HepG2 (cell line): ENCODE measurements around the gene MTTP.

ENCODE experiments used
- ARNTL ChIP-seq: sonication (generic); formaldehyde crosslinking; IDR thresholded peaks from 2 replicates; pipeline ENCODE4 v1.4.0; 2020; ENCODE audit warnings: mild to moderate bottlenecking, missing genetic modification reagents
- BCL6 ChIP-seq: IDR thresholded peaks from 2 replicates; pipeline ENCODE4 v1.6.1; 2016; ENCODE audit warnings: missing genetic modification reagents, missing compliant biosample characterization
- ETV6 ChIP-seq: sonication (generic); formaldehyde crosslinking; conservative IDR thresholded peaks from 2 replicates; pipeline ENCODE4 v1.4.0; 2020; ENCODE audit warnings: missing genetic modification reagents
- FOXA3 ChIP-seq: IDR thresholded peaks from 2 replicates; pipeline ENCODE4 v1.6.1; 2016; ENCODE audit warnings: missing genetic modification reagents, missing compliant biosample characterization
- FOXM1 ChIP-seq: sonication (generic); formaldehyde crosslinking; IDR thresholded peaks from 2 replicates; pipeline ENCODE4 v1.5.0; 2020; ENCODE audit warnings: missing genetic modification reagents
- IKZF1 ChIP-seq: fragments of 450-650 bp; IDR thresholded peaks from 2 replicates; pipeline ENCODE4 v1.7.1; 2016
- KDM4B ChIP-seq: sonication (generic); formaldehyde crosslinking; IDR thresholded peaks from 2 replicates; pipeline ENCODE4 v1.4.0; 2020; ENCODE audit warnings: missing genetic modification reagents
- NFE2L1 ChIP-seq: sonication (generic); formaldehyde crosslinking; IDR thresholded peaks from 2 replicates; pipeline ENCODE4 v1.4.0; 2020; ENCODE audit warnings: missing genetic modification reagents, mild to moderate bottlenecking, borderline replicate concordance
- PTBP1 ChIP-seq: fragments of 200-400 bp; formaldehyde crosslinking; IDR thresholded peaks from 2 replicates; pipeline ENCODE4 v1.6.1; 2018; ENCODE audit warnings: low read length, low read depth; ENCODE audit not compliant: poor library complexity, severe bottlenecking
- SOX13 ChIP-seq, 3 experiments: fragments of 450-650 bp in 1 of 3; sonication (generic) in 1 of 3; formaldehyde crosslinking in 1 of 3; IDR thresholded peaks in 2 of 3; conservative IDR thresholded peaks in 1 of 3; 2 replicates each; pipeline versions ENCODE4 v1.5.0 to v1.6.1; 2016 to 2020; ENCODE audit warnings: antibody characterized with exemption in 1 of 3, mild to moderate bottlenecking in 1 of 3, missing compliant biosample characterization in 1 of 3, missing genetic modification reagents in 1 of 3, moderate library complexity in 1 of 3
- ZNF83 ChIP-seq: sonication (generic); formaldehyde crosslinking; IDR thresholded peaks from 2 replicates; pipeline ENCODE4 v1.4.0; 2020; ENCODE audit warnings: missing genetic modification reagents, mild to moderate bottlenecking, borderline replicate concordance
- TF ChIP-seq, protein P1 (sequence below): sonication (generic); formaldehyde crosslinking; IDR thresholded peaks from 2 replicates; pipeline ENCODE4 v1.5.0; 2020; ENCODE audit warnings: mild to moderate bottlenecking, missing genetic modification reagents, moderate library complexity

DNA sequence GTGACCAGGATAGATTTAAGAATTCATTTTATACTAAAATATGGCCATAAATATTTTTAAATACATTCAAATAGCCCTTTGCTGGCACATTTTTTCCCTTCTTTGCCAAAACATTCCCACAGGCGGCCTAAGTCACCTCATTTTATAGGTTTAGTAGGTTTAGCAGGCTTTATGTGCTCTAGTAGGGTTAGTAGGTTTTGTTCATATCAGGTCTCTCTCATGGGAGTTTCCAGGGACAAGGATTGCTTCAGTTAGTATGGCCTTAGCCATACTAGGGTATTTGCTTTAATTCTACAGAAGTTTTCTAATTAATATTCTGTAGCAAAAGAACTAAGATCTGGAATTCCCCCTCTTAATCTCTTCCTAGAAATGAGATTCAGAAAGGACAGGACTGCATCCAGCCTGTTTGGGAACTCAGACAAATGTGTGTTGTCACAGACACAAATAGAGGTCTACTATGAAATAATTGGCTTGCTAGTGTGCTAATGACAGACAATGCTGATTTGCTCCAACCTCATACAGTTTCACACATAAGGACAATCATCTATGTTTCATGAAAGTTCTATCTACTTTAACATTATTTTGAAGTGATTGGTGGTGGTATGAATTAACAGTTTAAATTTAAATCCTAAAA is 772 bp upstream of the MTTP start:
- no peak for TF ChIP-seq BCL6 (CRISPR knock-in tag)
- no peak for TF ChIP-seq SOX13 (IDR thresholded peaks at IDR 0.05)
- TF ChIP-seq SOX13 (CRISPR knock-in tag; conservative IDR thresholded peaks at IDR 0.05 in 1 of 2, IDR thresholded peaks at IDR 0.05 in 1 of 2) = no peak
- TF ChIP-seq IKZF1 = no peak
- TF ChIP-seq ARNTL = no peak
- TF ChIP-seq, protein P1, sequence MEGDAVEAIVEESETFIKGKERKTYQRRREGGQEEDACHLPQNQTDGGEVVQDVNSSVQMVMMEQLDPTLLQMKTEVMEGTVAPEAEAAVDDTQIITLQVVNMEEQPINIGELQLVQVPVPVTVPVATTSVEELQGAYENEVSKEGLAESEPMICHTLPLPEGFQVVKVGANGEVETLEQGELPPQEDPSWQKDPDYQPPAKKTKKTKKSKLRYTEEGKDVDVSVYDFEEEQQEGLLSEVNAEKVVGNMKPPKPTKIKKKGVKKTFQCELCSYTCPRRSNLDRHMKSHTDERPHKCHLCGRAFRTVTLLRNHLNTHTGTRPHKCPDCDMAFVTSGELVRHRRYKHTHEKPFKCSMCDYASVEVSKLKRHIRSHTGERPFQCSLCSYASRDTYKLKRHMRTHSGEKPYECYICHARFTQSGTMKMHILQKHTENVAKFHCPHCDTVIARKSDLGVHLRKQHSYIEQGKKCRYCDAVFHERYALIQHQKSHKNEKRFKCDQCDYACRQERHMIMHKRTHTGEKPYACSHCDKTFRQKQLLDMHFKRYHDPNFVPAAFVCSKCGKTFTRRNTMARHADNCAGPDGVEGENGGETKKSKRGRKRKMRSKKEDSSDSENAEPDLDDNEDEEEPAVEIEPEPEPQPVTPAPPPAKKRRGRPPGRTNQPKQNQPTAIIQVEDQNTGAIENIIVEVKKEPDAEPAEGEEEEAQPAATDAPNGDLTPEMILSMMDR = no peak
- TF ChIP-seq KDM4B (CRISPR knock-in tag) = no peak
- no peak for TF ChIP-seq NFE2L1 (CRISPR knock-in tag)
- no peak for TF ChIP-seq ETV6 (CRISPR knock-in tag)
- TF ChIP-seq FOXM1 = no peak
- no peak for TF ChIP-seq FOXA3 (CRISPR knock-in tag)
- TF ChIP-seq ZNF83 (CRISPR knock-in tag) = no peak
- TF ChIP-seq PTBP1 = no peak
